ENCODE data around the gene HTT. TPM values are rescaled to one million over a fixed set of nuclear protein-coding genes. Genes with fewer than 3 reads are reported as not detected.

The HTT gene
- polyA plus RNA-seq, 1 donor from 2014 or later: 11.5 TPM

DNA sequence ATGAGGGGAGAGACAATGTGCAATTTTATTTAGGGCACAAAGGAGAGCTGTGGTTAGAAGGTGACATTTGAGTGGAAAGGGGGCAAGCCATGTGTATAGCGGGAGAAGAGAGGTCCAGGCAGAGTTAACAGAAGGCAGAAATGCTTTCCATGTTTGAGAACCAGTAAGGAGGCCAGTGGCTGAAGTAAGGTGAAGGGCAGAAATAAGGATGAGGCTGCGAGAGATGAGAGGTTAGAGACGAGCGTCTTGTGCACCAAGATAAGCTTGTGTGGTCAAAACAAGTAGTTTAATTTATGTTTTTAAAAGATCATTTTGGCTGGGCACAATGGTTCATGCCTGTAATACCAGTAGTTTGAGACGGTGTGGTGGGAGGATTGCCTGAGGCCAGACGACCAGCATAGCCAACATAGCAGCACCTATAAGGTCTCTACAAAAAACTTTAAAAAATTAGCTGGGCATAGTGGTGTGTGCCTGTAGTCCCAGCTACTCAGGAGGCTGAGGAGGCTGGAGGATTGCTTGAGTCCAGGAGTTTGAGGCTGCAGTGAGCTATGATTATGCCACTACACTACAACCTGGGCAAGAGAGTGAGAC, 8.5 kb downstream of the HTT start:
- H3F3A ChIP-seq (ENCODE audit: insufficient read depth, low read length, poor library complexity, severe bottlenecking): no peaks in the 10 kb centered on the region
- H3K4me2 ChIP-seq (ENCODE audit: low read length): no peak overlapping the region
- TF ChIP-seq TAF1 (IDR thresholded peaks at IDR 0.05; ENCODE audit: low read depth) (no peak), EZH2 (IDR thresholded peaks at IDR 0.05; ENCODE audit: borderline replicate concordance, insufficient read depth, low read length, poor library complexity, severe bottlenecking) (no peak), POLR2AphosphoS5 (IDR thresholded peaks at IDR 0.05) (no peak), MXI1 (conservative IDR thresholded peaks at IDR 0.05; ENCODE audit: poor library complexity, severe bottlenecking) (no peak), SMC3 (conservative IDR thresholded peaks at IDR 0.05; ENCODE audit: poor library complexity) (no peak), EP300 (conservative IDR thresholded peaks at IDR 0.05; ENCODE audit: poor library complexity, severe bottlenecking) (no peak), RAD21 (conservative IDR thresholded peaks at IDR 0.05) (no peak)
- TF ChIP-seq, protein P1, sequence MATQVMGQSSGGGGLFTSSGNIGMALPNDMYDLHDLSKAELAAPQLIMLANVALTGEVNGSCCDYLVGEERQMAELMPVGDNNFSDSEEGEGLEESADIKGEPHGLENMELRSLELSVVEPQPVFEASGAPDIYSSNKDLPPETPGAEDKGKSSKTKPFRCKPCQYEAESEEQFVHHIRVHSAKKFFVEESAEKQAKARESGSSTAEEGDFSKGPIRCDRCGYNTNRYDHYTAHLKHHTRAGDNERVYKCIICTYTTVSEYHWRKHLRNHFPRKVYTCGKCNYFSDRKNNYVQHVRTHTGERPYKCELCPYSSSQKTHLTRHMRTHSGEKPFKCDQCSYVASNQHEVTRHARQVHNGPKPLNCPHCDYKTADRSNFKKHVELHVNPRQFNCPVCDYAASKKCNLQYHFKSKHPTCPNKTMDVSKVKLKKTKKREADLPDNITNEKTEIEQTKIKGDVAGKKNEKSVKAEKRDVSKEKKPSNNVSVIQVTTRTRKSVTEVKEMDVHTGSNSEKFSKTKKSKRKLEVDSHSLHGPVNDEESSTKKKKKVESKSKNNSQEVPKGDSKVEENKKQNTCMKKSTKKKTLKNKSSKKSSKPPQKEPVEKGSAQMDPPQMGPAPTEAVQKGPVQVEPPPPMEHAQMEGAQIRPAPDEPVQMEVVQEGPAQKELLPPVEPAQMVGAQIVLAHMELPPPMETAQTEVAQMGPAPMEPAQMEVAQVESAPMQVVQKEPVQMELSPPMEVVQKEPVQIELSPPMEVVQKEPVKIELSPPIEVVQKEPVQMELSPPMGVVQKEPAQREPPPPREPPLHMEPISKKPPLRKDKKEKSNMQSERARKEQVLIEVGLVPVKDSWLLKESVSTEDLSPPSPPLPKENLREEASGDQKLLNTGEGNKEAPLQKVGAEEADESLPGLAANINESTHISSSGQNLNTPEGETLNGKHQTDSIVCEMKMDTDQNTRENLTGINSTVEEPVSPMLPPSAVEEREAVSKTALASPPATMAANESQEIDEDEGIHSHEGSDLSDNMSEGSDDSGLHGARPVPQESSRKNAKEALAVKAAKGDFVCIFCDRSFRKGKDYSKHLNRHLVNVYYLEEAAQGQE (IDR thresholded peaks at IDR 0.05; ENCODE audit: borderline replicate concordance): no peak
- TF ChIP-seq, protein P2, sequence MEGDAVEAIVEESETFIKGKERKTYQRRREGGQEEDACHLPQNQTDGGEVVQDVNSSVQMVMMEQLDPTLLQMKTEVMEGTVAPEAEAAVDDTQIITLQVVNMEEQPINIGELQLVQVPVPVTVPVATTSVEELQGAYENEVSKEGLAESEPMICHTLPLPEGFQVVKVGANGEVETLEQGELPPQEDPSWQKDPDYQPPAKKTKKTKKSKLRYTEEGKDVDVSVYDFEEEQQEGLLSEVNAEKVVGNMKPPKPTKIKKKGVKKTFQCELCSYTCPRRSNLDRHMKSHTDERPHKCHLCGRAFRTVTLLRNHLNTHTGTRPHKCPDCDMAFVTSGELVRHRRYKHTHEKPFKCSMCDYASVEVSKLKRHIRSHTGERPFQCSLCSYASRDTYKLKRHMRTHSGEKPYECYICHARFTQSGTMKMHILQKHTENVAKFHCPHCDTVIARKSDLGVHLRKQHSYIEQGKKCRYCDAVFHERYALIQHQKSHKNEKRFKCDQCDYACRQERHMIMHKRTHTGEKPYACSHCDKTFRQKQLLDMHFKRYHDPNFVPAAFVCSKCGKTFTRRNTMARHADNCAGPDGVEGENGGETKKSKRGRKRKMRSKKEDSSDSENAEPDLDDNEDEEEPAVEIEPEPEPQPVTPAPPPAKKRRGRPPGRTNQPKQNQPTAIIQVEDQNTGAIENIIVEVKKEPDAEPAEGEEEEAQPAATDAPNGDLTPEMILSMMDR (IDR thresholded peaks at IDR 0.05; ENCODE audit: poor library complexity, severe bottlenecking): no peak
- H3K4me3 ChIP-seq (ENCODE audit: low read length): no peak overlapping the region
- no peaks in the 10 kb centered on the region for H3K9me2 ChIP-seq (ENCODE audit: insufficient read depth, low read length)
- H3K27ac ChIP-seq (ENCODE audit: low read length): no peak overlapping the region
- H3K27me3 ChIP-seq (ENCODE audit: insufficient read depth, low read depth, low read length): no peaks in the 10 kb centered on the region
- H4K20me1 ChIP-seq (ENCODE audit: insufficient read depth): no peaks in the 10 kb centered on the region
- H2AFZ ChIP-seq (ENCODE audit: low read depth, low read length): no peak overlapping the region
- no peaks in the 10 kb centered on the region for H3K9me3 ChIP-seq (ENCODE audit: low read length)
- H3K79me2 ChIP-seq (replicated peaks; ENCODE audit: insufficient read depth, low read length): peaks cover 72% of the 10 kb centered on the region
- H3K9ac ChIP-seq (ENCODE audit: low read length): no peak overlapping the region
- H3K36me3 ChIP-seq (ENCODE audit: insufficient read depth, low read length): no peaks in the 10 kb centered on the region

DNA sequence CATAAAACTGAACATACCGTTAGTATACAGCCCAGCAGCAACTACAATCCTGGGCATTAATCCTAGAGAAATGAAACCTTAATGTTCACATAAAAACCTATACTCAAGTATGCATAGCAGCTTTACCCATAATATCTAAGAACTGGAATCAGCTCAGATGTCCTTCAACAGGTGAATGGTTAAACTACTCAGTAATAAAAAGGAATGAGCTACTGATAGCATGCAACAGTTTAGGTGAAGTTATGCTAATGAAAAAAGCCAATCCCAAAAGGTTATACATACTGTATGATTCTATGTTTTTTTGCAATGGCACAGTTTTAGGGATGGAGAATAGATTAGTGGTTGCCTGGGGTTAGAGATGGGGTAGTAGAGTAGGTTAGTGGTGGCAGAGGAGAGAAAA, 9.3 kb downstream of the HTT start:
- H3K4me3 ChIP-seq (ENCODE audit: low read length): no peak overlapping the region
- H3K9me3 ChIP-seq (ENCODE audit: low read length): no peaks in the 10 kb centered on the region
- H2AFZ ChIP-seq (ENCODE audit: low read depth, low read length): no peak overlapping the region
- no peaks in the 10 kb centered on the region for H3K9me2 ChIP-seq (ENCODE audit: insufficient read depth, low read length)
- no peaks in the 10 kb centered on the region for H4K20me1 ChIP-seq (ENCODE audit: insufficient read depth)
- no peak overlapping the region for H3K9ac ChIP-seq (ENCODE audit: low read length)
- no peak overlapping the region for H3K4me2 ChIP-seq (ENCODE audit: low read length)
- no peaks in the 10 kb centered on the region for H3F3A ChIP-seq (ENCODE audit: insufficient read depth, low read length, poor library complexity, severe bottlenecking)
- no peaks in the 10 kb centered on the region for H3K27me3 ChIP-seq (ENCODE audit: insufficient read depth, low read depth, low read length)
- no peak overlapping the region for H3K27ac ChIP-seq (ENCODE audit: low read length)
- no peaks in the 10 kb centered on the region for H3K36me3 ChIP-seq (ENCODE audit: insufficient read depth, low read length)
- peaks cover 66% of the 10 kb centered on the region for H3K79me2 ChIP-seq (replicated peaks; ENCODE audit: insufficient read depth, low read length)
- TF ChIP-seq, protein P2 (IDR thresholded peaks at IDR 0.05; ENCODE audit: poor library complexity, severe bottlenecking): no peak
- TF ChIP-seq EP300 (conservative IDR thresholded peaks at IDR 0.05; ENCODE audit: poor library complexity, severe bottlenecking) (no peak), EZH2 (IDR thresholded peaks at IDR 0.05; ENCODE audit: borderline replicate concordance, insufficient read depth, low read length, poor library complexity, severe bottlenecking) (no peak), RAD21 (conservative IDR thresholded peaks at IDR 0.05) (no peak), MXI1 (conservative IDR thresholded peaks at IDR 0.05; ENCODE audit: poor library complexity, severe bottlenecking) (no peak), SMC3 (conservative IDR thresholded peaks at IDR 0.05; ENCODE audit: poor library complexity) (no peak), POLR2AphosphoS5 (IDR thresholded peaks at IDR 0.05) (no peak), TAF1 (IDR thresholded peaks at IDR 0.05; ENCODE audit: low read depth) (no peak)
- TF ChIP-seq, protein P1 (IDR thresholded peaks at IDR 0.05; ENCODE audit: borderline replicate concordance): no peak
